ENCODE measurements around the gene PCP4. TPM values are rescaled to one million over a fixed set of nuclear protein-coding genes. Genes with fewer than 3 reads are reported as not detected.

PCP4 gene
- total and polyA plus RNA-seq, 9 of the 15 experiments (the other 6 are each of a cell fraction or from before 2014, with no cell fraction given): not detected

DNA sequence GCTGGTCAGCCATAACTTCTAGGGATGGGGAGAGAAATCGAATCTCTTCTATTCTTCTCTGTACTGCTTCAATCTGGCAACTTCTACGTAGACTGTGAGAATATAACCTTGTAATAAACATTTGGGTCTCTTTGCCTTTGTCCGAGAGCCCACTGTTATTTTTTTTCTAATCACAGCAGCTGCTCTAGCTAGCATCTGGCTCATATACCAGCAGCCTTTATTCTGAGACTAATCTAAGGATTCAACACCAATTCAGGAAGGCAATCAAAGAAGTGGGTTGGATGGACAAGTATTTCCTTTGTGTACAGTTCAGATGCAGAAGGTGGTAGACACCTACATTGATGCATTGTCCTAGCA is 15.6 kb downstream of the PCP4 start (continued):
- TF ChIP-seq KLF10 (CRISPR knock-in tag; IDR thresholded peaks at IDR 0.05) (no peak), SIN3A (IDR thresholded peaks at IDR 0.05; ENCODE audit: borderline replicate concordance in 2 of 2, control insufficient read depth in 1 of 2, low read depth in 2 of 2, low read length in 2 of 2) (no peak), ZNF444 (CRISPR knock-in tag; IDR thresholded peaks at IDR 0.05) (no peak), TBL1XR1 (IDR thresholded peaks at IDR 0.05; ENCODE audit: low read length in 2 of 2) (no peak)
- TF ChIP-seq, protein P1, sequence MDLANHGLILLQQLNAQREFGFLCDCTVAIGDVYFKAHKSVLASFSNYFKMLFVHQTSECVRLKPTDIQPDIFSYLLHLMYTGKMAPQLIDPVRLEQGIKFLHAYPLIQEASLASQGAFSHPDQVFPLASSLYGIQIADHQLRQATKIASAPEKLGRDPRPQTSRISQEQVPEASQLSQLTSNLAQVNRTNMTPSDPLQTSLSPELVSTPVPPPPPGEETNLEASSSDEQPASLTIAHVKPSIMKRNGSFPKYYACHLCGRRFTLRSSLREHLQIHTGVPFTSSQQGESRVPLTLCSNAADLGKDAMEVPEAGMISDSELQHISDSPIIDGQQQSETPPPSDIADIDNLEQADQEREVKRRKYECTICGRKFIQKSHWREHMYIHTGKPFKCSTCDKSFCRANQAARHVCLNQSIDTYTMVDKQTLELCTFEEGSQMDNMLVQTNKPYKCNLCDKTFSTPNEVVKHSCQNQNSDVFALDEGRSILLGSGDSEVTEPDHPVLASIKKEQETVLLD (IDR thresholded peaks at IDR 0.05): no peak

DNA sequence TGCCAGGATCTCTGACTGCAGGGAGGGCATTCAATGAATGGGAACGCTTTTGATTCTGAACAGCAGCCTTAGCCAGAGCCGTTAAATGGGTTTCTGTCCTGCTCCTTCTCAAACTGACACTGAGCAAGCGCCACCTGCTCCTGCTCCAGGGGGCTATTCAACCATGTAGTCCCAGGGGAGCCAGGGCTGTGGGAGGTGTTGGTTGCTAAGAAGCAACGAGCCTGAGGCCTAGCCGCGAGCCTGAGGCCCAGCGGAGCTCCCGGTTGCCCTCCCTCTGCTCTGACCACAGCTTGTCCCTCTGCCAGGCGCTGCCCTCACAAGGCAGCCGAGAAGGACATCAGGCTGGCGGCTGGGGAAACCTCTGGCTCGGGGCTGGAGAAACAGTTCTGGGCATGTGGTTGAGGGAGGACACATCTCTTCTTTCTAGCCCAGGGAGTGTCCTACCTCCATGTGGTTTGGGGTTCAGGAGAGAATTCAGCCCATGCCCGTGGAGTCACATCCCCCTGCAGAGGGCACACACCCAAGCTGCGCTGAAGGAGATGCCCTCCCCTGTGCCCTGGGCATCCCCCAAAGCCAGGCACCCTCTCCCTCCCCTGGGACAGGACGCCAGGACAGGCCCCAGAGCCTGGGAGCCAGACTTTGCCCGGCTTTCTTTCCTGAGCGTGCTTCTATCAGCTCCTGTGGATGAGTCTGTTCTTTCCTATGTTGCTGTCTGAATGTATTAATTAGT is 18.0 kb downstream of the PCP4 start:
- FAIRE-seq (no peak), DNase-seq (ENCODE audit: extremely low read depth in 1 of 4, low spot score in 3 of 4) (no peak), ATAC-seq (no peak)
- Histone ChIP-seq H3K36me3 (ENCODE audit: control insufficient read depth, insufficient read depth, low read length) (no peaks in the 10 kb centered on the region), H3K79me2 (ENCODE audit: control insufficient read depth, insufficient read depth, low read length) (no peaks in the 10 kb centered on the region), H2AFZ (ENCODE audit: low read depth, low read length) (no peak overlapping the region), H3K4me3 (no peak overlapping the region), H3K9me3 (replicated peaks; ENCODE audit: control insufficient read depth, insufficient read depth, low read depth, low read length) (no peaks in the 10 kb centered on the region), H3K9me1 (ENCODE audit: control insufficient read depth, insufficient read depth, low read length) (no peaks in the 10 kb centered on the region), H3K4me1 (replicated peaks in 1 of 2; ENCODE audit: control insufficient read depth in 2 of 2, insufficient read depth in 2 of 2, low read length in 2 of 2) (no peaks in the 10 kb centered on the region), H3K9ac (ENCODE audit: insufficient read depth in 1 of 2, low read depth in 2 of 2, low read length in 2 of 2) (no peak overlapping the region; a peak in 1 of 4 replicates), H3K4me2 (ENCODE audit: insufficient read depth, low read length) (no peak overlapping the region), H3K27ac (ENCODE audit: extremely low read depth, low read depth, low read length) (no peak overlapping the region), H4K20me1 (replicated peaks; ENCODE audit: control insufficient read depth, insufficient read depth, low read length) (no peaks in the 10 kb centered on the region), H3K27me3 (ENCODE audit: control insufficient read depth in 2 of 2, insufficient read depth in 2 of 2, low read length in 2 of 2) (peaks cover 0 to 12% of the 10 kb centered on the region in 2 experiments; a peak in 2 of 5 replicates)
- CTCF ChIA-PET (ENCODE audit: low intra/inter-chr PET ratio): no interaction called here
- intact Hi-C loops (cut with micrococcal nuclease): no loop called here
- under 1% methylated on average over 17 of the region's 17 CpGs for WGBS (ENCODE audit: insufficient coverage, low coverage, missing lambda C conversion rate)
- in situ Hi-C loops (cut with MboI): no loop called here
- POLR2A ChIA-PET: interaction anchor here (1.1 kb wide), 1 partner anchor 11 kb away, joined by 5 read pairs; no protein-coding TSS in a partner anchor
- no TSS peak for BruUV-seq (replicated peaks)
- TF ChIP-seq, protein P2, sequence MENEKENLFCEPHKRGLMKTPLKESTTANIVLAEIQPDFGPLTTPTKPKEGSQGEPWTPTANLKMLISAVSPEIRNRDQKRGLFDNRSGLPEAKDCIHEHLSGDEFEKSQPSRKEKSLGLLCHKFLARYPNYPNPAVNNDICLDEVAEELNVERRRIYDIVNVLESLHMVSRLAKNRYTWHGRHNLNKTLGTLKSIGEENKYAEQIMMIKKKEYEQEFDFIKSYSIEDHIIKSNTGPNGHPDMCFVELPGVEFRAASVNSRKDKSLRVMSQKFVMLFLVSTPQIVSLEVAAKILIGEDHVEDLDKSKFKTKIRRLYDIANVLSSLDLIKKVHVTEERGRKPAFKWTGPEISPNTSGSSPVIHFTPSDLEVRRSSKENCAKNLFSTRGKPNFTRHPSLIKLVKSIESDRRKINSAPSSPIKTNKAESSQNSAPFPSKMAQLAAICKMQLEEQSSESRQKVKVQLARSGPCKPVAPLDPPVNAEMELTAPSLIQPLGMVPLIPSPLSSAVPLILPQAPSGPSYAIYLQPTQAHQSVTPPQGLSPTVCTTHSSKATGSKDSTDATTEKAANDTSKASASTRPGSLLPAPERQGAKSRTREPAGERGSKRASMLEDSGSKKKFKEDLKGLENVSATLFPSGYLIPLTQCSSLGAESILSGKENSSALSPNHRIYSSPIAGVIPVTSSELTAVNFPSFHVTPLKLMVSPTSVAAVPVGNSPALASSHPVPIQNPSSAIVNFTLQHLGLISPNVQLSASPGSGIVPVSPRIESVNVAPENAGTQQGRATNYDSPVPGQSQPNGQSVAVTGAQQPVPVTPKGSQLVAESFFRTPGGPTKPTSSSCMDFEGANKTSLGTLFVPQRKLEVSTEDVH (IDR thresholded peaks at IDR 0.05; ENCODE audit: low read depth, partially characterized antibody): no peak
- TF ChIP-seq, protein P3, sequence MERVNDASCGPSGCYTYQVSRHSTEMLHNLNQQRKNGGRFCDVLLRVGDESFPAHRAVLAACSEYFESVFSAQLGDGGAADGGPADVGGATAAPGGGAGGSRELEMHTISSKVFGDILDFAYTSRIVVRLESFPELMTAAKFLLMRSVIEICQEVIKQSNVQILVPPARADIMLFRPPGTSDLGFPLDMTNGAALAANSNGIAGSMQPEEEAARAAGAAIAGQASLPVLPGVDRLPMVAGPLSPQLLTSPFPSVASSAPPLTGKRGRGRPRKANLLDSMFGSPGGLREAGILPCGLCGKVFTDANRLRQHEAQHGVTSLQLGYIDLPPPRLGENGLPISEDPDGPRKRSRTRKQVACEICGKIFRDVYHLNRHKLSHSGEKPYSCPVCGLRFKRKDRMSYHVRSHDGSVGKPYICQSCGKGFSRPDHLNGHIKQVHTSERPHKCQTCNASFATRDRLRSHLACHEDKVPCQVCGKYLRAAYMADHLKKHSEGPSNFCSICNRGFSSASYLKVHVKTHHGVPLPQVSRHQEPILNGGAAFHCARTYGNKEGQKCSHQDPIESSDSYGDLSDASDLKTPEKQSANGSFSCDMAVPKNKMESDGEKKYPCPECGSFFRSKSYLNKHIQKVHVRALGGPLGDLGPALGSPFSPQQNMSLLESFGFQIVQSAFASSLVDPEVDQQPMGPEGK (CRISPR knock-in tag; IDR thresholded peaks at IDR 0.05; ENCODE audit: borderline replicate concordance): no peak
- TF ChIP-seq RBM14 (IDR thresholded peaks at IDR 0.05; ENCODE audit: borderline replicate concordance, insufficient read depth, low read depth, low read length) (no peak), ZNF212 (CRISPR knock-in tag; IDR thresholded peaks at IDR 0.05) (no peak)
- TF ChIP-seq, protein P4, sequence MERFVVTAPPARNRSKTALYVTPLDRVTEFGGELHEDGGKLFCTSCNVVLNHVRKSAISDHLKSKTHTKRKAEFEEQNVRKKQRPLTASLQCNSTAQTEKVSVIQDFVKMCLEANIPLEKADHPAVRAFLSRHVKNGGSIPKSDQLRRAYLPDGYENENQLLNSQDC (CRISPR knock-in tag; IDR thresholded peaks at IDR 0.05): no peak
- TF ChIP-seq, protein P5, sequence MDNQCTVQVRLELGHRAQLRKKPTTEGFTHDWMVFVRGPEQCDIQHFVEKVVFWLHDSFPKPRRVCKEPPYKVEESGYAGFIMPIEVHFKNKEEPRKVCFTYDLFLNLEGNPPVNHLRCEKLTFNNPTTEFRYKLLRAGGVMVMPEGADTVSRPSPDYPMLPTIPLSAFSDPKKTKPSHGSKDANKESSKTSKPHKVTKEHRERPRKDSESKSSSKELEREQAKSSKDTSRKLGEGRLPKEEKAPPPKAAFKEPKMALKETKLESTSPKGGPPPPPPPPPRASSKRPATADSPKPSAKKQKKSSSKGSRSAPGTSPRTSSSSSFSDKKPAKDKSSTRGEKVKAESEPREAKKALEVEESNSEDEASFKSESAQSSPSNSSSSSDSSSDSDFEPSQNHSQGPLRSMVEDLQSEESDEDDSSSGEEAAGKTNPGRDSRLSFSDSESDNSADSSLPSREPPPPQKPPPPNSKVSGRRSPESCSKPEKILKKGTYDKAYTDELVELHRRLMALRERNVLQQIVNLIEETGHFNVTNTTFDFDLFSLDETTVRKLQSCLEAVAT (IDR thresholded peaks at IDR 0.05): no peak

Data from K562 (cell line).